Spinal cord (tissue), 10 donors: ENCODE data around the gene TTLL10. TPM values are rescaled to one million over a fixed set of nuclear protein-coding genes. Genes with fewer than 3 reads are reported as not detected.

Experiments
- DNase-seq, 6 donors: peaks; one replicate each; pipeline versions ENCODE4 v3.0.0 to v3.0.0-alpha.2; 2013 to 2015; ENCODE audit warnings: low spot score in 6 of 6, low read depth in 4 of 6
- H3K27ac ChIP-seq: one replicate; pipeline ENCODE4 v1.5.1; 2013; ENCODE audit warnings: low read depth, low read length, control low read depth
- H3K27me3 ChIP-seq: one replicate; pipeline ENCODE4 v1.6.1; 2013; ENCODE audit warnings: low read length; ENCODE audit not compliant: control insufficient read depth, insufficient read depth
- H3K36me3 ChIP-seq: one replicate; pipeline ENCODE4 v1.6.1; 2013; ENCODE audit warnings: low read length; ENCODE audit not compliant: control insufficient read depth, insufficient read depth
- H3K4me1 ChIP-seq: one replicate; pipeline ENCODE4 v1.6.1; 2013; ENCODE audit warnings: low read length; ENCODE audit not compliant: control insufficient read depth, insufficient read depth
- H3K4me3 ChIP-seq: one replicate; pipeline ENCODE4 v1.5.1; 2013; ENCODE audit warnings: low read depth, low read length, control low read depth
- H3K9me3 ChIP-seq: one replicate; pipeline ENCODE4 v1.6.1; 2013; ENCODE audit warnings: low read length; ENCODE audit not compliant: control insufficient read depth, insufficient read depth
- WGBS: methylation state at CpG from one replicate; pipeline ENCODE4 v1.1.5; 2013; ENCODE audit warnings: missing lambda C conversion rate; ENCODE audit not compliant: insufficient coverage; 5-methylcytosine and 5-hydroxymethylcytosine counted together
- polyA plus RNA-seq, 2 donors: library from polyadenylated mRNA; unstranded; fragments of 120-200 nt; gene quantifications; one replicate each; pipeline ENCODE4 v1.2.1, GENCODE V29; 2013; ENCODE audit not compliant: insufficient read length in 2 of 2
- total RNA-seq, 2 donors: library from RNA; depleted of rRNA in 1 of 2; stranded (reverse); fragments of 120-200 nt in 1 of 2; fragments of >200 nt in 1 of 2; gene quantifications; one replicate each; pipeline versions ENCODE4 v1.2.3 to v1.2.4, GENCODE V29; 2013 to 2014
- donor health status: healthy.

The TTLL10 gene
- total and polyA plus RNA-seq, 4 donors, result 0.79 to 2.1 (median 1.2) TPM

GRCh38 chr1:1232796-1233566 lies 59.3 kb downstream of the TTLL10 start:
- Histone ChIP-seq H3K9me3 (no peaks in the 10 kb centered on the region), H3K4me3 (no peak overlapping the region), H3K4me1 (peaks cover 47% of the 10 kb centered on the region), H3K36me3 (peaks cover 63% of the 10 kb centered on the region), H3K27ac (no peak overlapping the region), H3K27me3 (peaks cover 2% of the 10 kb centered on the region)
- DNase-seq, result no peak
- WGBS, result 73% methylated on average over 98 of the region's 98 CpGs

- Histone ChIP-seq H3K27me3 (peaks cover 8% of the 10 kb centered on the region), H3K27ac (no peak overlapping the region), H3K4me3 (no peak overlapping the region), H3K4me1 (peaks cover 53% of the 10 kb centered on the region), H3K36me3 (peaks cover 57% of the 10 kb centered on the region), H3K9me3 (no peaks in the 10 kb centered on the region)
- DNase-seq, result no peak
- WGBS, result 76% methylated on average over 4 of the region's 15 CpGs
Measured at GRCh38 chr1:1233567-1233892, 59.9 kb downstream of the TTLL10 start.

- no peak overlapping the region for H3K27ac ChIP-seq
- H3K36me3 ChIP-seq, result peaks cover 50% of the 10 kb centered on the region
- H3K4me1 ChIP-seq, result peaks cover 57% of the 10 kb centered on the region
- H3K9me3 ChIP-seq, result no peaks in the 10 kb centered on the region
- peaks cover 14% of the 10 kb centered on the region for H3K27me3 ChIP-seq
- H3K4me3 ChIP-seq, result no peak overlapping the region
- DNase-seq, result no peak
- WGBS, result 92% methylated on average over 28 of the region's 28 CpGs
Measured at GRCh38 chr1:1234180-1234808, 60.6 kb downstream of the TTLL10 start.

GRCh38 chr1:1235016-1235744 lies 61.5 kb downstream of the TTLL10 start:
- H3K9me3 ChIP-seq, result no peaks in the 10 kb centered on the region
- 91% methylated on average over 20 of the region's 27 CpGs for WGBS
- H3K4me1 ChIP-seq, result peaks cover 58% of the 10 kb centered on the region
- H3K4me3 ChIP-seq, result no peak overlapping the region
- no peak for DNase-seq
- H3K27ac ChIP-seq, result no peak overlapping the region
- H3K36me3 ChIP-seq, result peaks cover 45% of the 10 kb centered on the region
- peaks cover 23% of the 10 kb centered on the region for H3K27me3 ChIP-seq

GRCh38 chr1:1236176-1236763 lies 62.6 kb downstream of the TTLL10 start:
- DNase-seq, result no peak
- Histone ChIP-seq H3K4me1 (peaks cover 48% of the 10 kb centered on the region), H3K9me3 (no peaks in the 10 kb centered on the region), H3K36me3 (peaks cover 51% of the 10 kb centered on the region), H3K27ac (no peak overlapping the region), H3K27me3 (peaks cover 29% of the 10 kb centered on the region), H3K4me3 (no peak overlapping the region)
- 78% methylated on average over 20 of the region's 22 CpGs for WGBS

GRCh38 chr1:1236945-1237873 lies 63.5 kb downstream of the TTLL10 start:
- Histone ChIP-seq H3K27ac (no peak overlapping the region), H3K9me3 (no peaks in the 10 kb centered on the region), H3K27me3 (peaks cover 29% of the 10 kb centered on the region), H3K36me3 (peaks cover 58% of the 10 kb centered on the region), H3K4me3 (no peak overlapping the region), H3K4me1 (peaks cover 48% of the 10 kb centered on the region)
- no peak for DNase-seq
- WGBS, result 61% methylated on average over 29 of the region's 34 CpGs

GRCh38 chr1:1237874-1238701 lies 64.4 kb downstream of the TTLL10 start:
- Histone ChIP-seq H3K9me3 (no peaks in the 10 kb centered on the region), H3K27ac (no peak overlapping the region), H3K4me3 (no peak overlapping the region), H3K27me3 (peaks cover 29% of the 10 kb centered on the region), H3K36me3 (peaks cover 62% of the 10 kb centered on the region), H3K4me1 (peaks cover 42% of the 10 kb centered on the region)
- DNase-seq, result no peak
- WGBS, result 45% methylated on average over 48 of the region's 48 CpGs

GRCh38 chr1:1238702-1239178 lies 65.1 kb downstream of the TTLL10 start:
- no peak for DNase-seq
- peaks cover 42% of the 10 kb centered on the region for H3K4me1 ChIP-seq
- no peaks in the 10 kb centered on the region for H3K9me3 ChIP-seq
- no peak overlapping the region for H3K27ac ChIP-seq
- H3K27me3 ChIP-seq, result peaks cover 29% of the 10 kb centered on the region
- WGBS, result 65% methylated on average over 19 of the region's 19 CpGs
- no peak overlapping the region for H3K4me3 ChIP-seq
- H3K36me3 ChIP-seq, result peaks cover 63% of the 10 kb centered on the region
